Activated CD4-positive, alpha-beta T cell treated with anti-CD3 and anti-CD28 coated beads for 36 hours (primary cell): ENCODE data around the gene PRPF4. TPM values are rescaled to one million over a fixed set of nuclear protein-coding genes. Genes with fewer than 3 reads are reported as not detected.

Experiments used
- ATAC-seq: fragments of 200-7000 bp; cut with Tn5 transposase; one replicate; pipeline ENCODE4 v1.10.0; 2021; ENCODE audit warnings: mild to moderate bottlenecking, moderate library complexity
- CTCF ChIA-PET: fragments of 350-600 bp; sonication (Branson Sonifier 250); formaldehyde crosslinking; loops from one replicate; lab custom pipeline; 2021; ENCODE audit warnings: antibody characterized with exemption; lab: Charles Lee
- POLR2A ChIA-PET: fragments of 350-600 bp; sonication (Branson Sonifier 250); formaldehyde crosslinking; loops from one replicate; lab custom pipeline; 2021; ENCODE audit warnings: antibody characterized with exemption, inconsistent platforms; lab: Charles Lee
- DNase-seq: peaks from one replicate; pipeline ENCODE4 v3.0.0-alpha.2; 2020
- H3K27ac Mint-ChIP-seq: one replicate; pipeline ENCODE4 v1.8.0; 2021; ENCODE audit warnings: mixed read lengths
- H3K27me3 Mint-ChIP-seq: one replicate; pipeline ENCODE4 v1.8.0; 2021; ENCODE audit warnings: mixed read lengths
- H3K36me3 Mint-ChIP-seq: one replicate; pipeline ENCODE4 v1.8.0; 2021; ENCODE audit warnings: low read depth, mixed read lengths
- H3K4me1 Mint-ChIP-seq: one replicate; pipeline ENCODE4 v1.8.0; 2021; ENCODE audit warnings: mixed read lengths
- H3K4me3 Mint-ChIP-seq: one replicate; pipeline ENCODE4 v1.8.0; 2021; ENCODE audit warnings: mild to moderate bottlenecking, moderate library complexity, mixed read lengths
- H3K9me3 Mint-ChIP-seq: one replicate; pipeline ENCODE4 v1.8.0; 2021; ENCODE audit warnings: low read depth, mixed read lengths
- intact Hi-C, 2 experiments: fragments of 100-400 bp; cut with DNase I in 1 of 2; cut with micrococcal nuclease in 1 of 2; formaldehyde crosslinking; loops; one replicate each; pipeline versions ENCODE4 v1.14.2 to v1.15.1; 2022 to 2024; cut with DNase I, micrococcal nuclease
- total RNA-seq, 2 experiments: library from RNA; stranded (reverse); gene quantifications; one replicate each; pipeline ENCODE4 v1.2.3, GENCODE V29; 2021

PRPF4 gene
- total RNA-seq, 2 experiments from 2014 or later = 51.5 to 53.1 TPM

- Mint-ChIP-seq H3K4me3 (no peak overlapping the region), H3K27me3 (no peaks in the 10 kb centered on the region), H3K36me3 (no peaks in the 10 kb centered on the region), H3K9me3 (no peaks in the 10 kb centered on the region), H3K4me1 (no peaks in the 10 kb centered on the region), H3K27ac (no peak overlapping the region)
- ChIA-PET POLR2A (interaction anchor here (0.6 to 0.8 kb wide), 2 partner anchors 15 to 28 kb away, joined by 3 read pairs; partner anchors contain the start of gene WDR31), CTCF (interaction anchor here (0.7 to 1.8 kb wide), 4 partner anchors 15 to 344 kb away, joined by 3 to 5 read pairs (median 4); no protein-coding TSS in a partner anchor)
- intact Hi-C loops = no loop called here
- no peak for DNase-seq
- no peak for ATAC-seq
Measured at GRCh38 chr9:113311961-113312360, 36.5 kb downstream of the PRPF4 start.

GRCh38 chr9:113313261-113313660 lies 37.8 kb downstream of the PRPF4 start:
- H3K27me3 Mint-ChIP-seq = no peaks in the 10 kb centered on the region
- POLR2A ChIA-PET = no interaction called here
- H3K9me3 Mint-ChIP-seq = no peaks in the 10 kb centered on the region
- H3K27ac Mint-ChIP-seq = no peak overlapping the region
- intact Hi-C loops = no loop called here
- H3K4me3 Mint-ChIP-seq = no peak overlapping the region
- DNase-seq = no peak
- no peak for ATAC-seq
- CTCF ChIA-PET = interaction anchor here (1.3 to 1.8 kb wide), 2 partner anchors 14 to 343 kb away, joined by 3 to 4 read pairs; no protein-coding TSS in a partner anchor
- H3K36me3 Mint-ChIP-seq = no peaks in the 10 kb centered on the region
- no peaks in the 10 kb centered on the region for H3K4me1 Mint-ChIP-seq

GRCh38 chr9:113315231-113315630 lies 39.8 kb downstream of the PRPF4 start:
- ATAC-seq (no peak), DNase-seq (no peak)
- no peak overlapping the region for H3K4me3 Mint-ChIP-seq
- ChIA-PET CTCF (interaction anchor here (0.6 kb wide), 1 partner anchor 95 kb away, joined by 3 read pairs; the partner anchor contains the start of genes C9orf43 and POLE3), POLR2A (no interaction called here)
- no peak overlapping the region for H3K27ac Mint-ChIP-seq
- H3K36me3 Mint-ChIP-seq = no peaks in the 10 kb centered on the region
- H3K27me3 Mint-ChIP-seq = no peaks in the 10 kb centered on the region
- no peaks in the 10 kb centered on the region for H3K4me1 Mint-ChIP-seq
- H3K9me3 Mint-ChIP-seq = no peaks in the 10 kb centered on the region
- intact Hi-C loops = no loop called here

- H3K27ac Mint-ChIP-seq = no peak overlapping the region
- H3K4me1 Mint-ChIP-seq = no peaks in the 10 kb centered on the region
- CTCF ChIA-PET = interaction anchor here (0.7 to 1.0 kb wide), 2 partner anchors 34 to 85 kb away, joined by 3 read pairs; partner anchors contain the start of gene ALAD
- no peaks in the 10 kb centered on the region for H3K36me3 Mint-ChIP-seq
- no peaks in the 10 kb centered on the region for H3K27me3 Mint-ChIP-seq
- intact Hi-C loops = no loop called here
- POLR2A ChIA-PET = interaction anchor here (0.5 kb wide), 1 partner anchor 971 kb away, joined by 5 read pairs; no protein-coding TSS in a partner anchor
- no peak overlapping the region for H3K4me3 Mint-ChIP-seq
- H3K9me3 Mint-ChIP-seq = no peaks in the 10 kb centered on the region
- ATAC-seq (no peak), DNase-seq (no peak)
Measured at GRCh38 chr9:113316030-113316429, 40.6 kb downstream of the PRPF4 start.

GRCh38 chr9:113317777-113318176 lies 42.3 kb downstream of the PRPF4 start:
- Mint-ChIP-seq H3K9me3 (no peaks in the 10 kb centered on the region), H3K4me1 (no peaks in the 10 kb centered on the region), H3K4me3 (no peak overlapping the region), H3K27ac (no peak overlapping the region), H3K36me3 (no peaks in the 10 kb centered on the region), H3K27me3 (no peaks in the 10 kb centered on the region)
- ChIA-PET CTCF (interaction anchor here (1.0 to 1.7 kb wide), 3 partner anchors 9 to 26 kb away, joined by 3 to 5 read pairs (median 3); partner anchors contain the start of gene WDR31), POLR2A (interaction anchor here (0.5 kb wide), 1 partner anchor 44 kb away, joined by 3 read pairs; no protein-coding TSS in a partner anchor)
- DNase-seq (no peak), ATAC-seq (no peak)
- intact Hi-C loops = no loop called here

- ATAC-seq (no peak), DNase-seq (no peak)
- no peaks in the 10 kb centered on the region for H3K27me3 Mint-ChIP-seq
- no peak overlapping the region for H3K4me3 Mint-ChIP-seq
- ChIA-PET POLR2A (no interaction called here), CTCF (interaction anchor here (0.6 to 1.7 kb wide), 5 partner anchors 9 to 339 kb away, joined by 3 to 6 read pairs (median 5); partner anchors contain the start of gene WDR31)
- no peaks in the 10 kb centered on the region for H3K4me1 Mint-ChIP-seq
- no peaks in the 10 kb centered on the region for H3K9me3 Mint-ChIP-seq
- intact Hi-C loops = no loop called here
- no peaks in the 10 kb centered on the region for H3K36me3 Mint-ChIP-seq
- no peak overlapping the region for H3K27ac Mint-ChIP-seq
Measured at GRCh38 chr9:113319054-113319453, 43.6 kb downstream of the PRPF4 start.

- intact Hi-C loops = no loop called here
- Mint-ChIP-seq H3K4me1 (no peaks in the 10 kb centered on the region), H3K27ac (no peak overlapping the region), H3K9me3 (no peaks in the 10 kb centered on the region), H3K36me3 (no peaks in the 10 kb centered on the region), H3K4me3 (no peak overlapping the region), H3K27me3 (no peaks in the 10 kb centered on the region)
- DNase-seq (no peak), ATAC-seq (no peak)
- ChIA-PET POLR2A (no interaction called here), CTCF (interaction anchor here (0.5 to 1.7 kb wide), 4 partner anchors 8 to 338 kb away, joined by 3 to 6 read pairs (median 4); no protein-coding TSS in a partner anchor)
Measured at GRCh38 chr9:113320051-113320450, 44.6 kb downstream of the PRPF4 start.

GRCh38 chr9:113322671-113323070 lies 47.2 kb downstream of the PRPF4 start:
- ATAC-seq (no peak), DNase-seq (no peak)
- no peaks in the 10 kb centered on the region for H3K9me3 Mint-ChIP-seq
- no peak overlapping the region for H3K27ac Mint-ChIP-seq
- ChIA-PET CTCF (interaction anchor here (1.3 kb wide), 1 partner anchor 37 kb away, joined by 3 read pairs; no protein-coding TSS in a partner anchor), POLR2A (no interaction called here)
- no peak overlapping the region for H3K4me3 Mint-ChIP-seq
- intact Hi-C loops = no loop called here
- no peaks in the 10 kb centered on the region for H3K27me3 Mint-ChIP-seq
- H3K36me3 Mint-ChIP-seq = no peaks in the 10 kb centered on the region
- no peaks in the 10 kb centered on the region for H3K4me1 Mint-ChIP-seq

- intact Hi-C loops = no loop called here
Measured at GRCh38 chr9:113326230-113326629, 50.8 kb downstream of the PRPF4 start.

GRCh38 chr9:113328045-113328782 lies 52.8 kb downstream of the PRPF4 start:
- Mint-ChIP-seq H3K4me1 (no peaks in the 10 kb centered on the region), H3K27me3 (no peaks in the 10 kb centered on the region), H3K27ac (no peak overlapping the region), H3K9me3 (no peaks in the 10 kb centered on the region), H3K4me3 (no peak overlapping the region), H3K36me3 (no peaks in the 10 kb centered on the region)
- intact Hi-C loops = no loop called here
- no peak for ATAC-seq
- ChIA-PET POLR2A (no interaction called here), CTCF (interaction anchor here (0.5 to 1.9 kb wide), 3 partner anchors 8 to 44 kb away, joined by 3 to 5 read pairs (median 3); partner anchors contain the start of gene WDR31)
- DNase-seq = no peak

More at GRCh38 chr9:113326230-113326629, 50.8 kb downstream of the PRPF4 start:
- H3K9me3 Mint-ChIP-seq = no peaks in the 10 kb centered on the region
- ATAC-seq (no peak), DNase-seq (no peak)
- ChIA-PET POLR2A (no interaction called here), CTCF (interaction anchor here (0.7 to 1.1 kb wide), 4 partner anchors 13 to 168 kb away, joined by 3 to 4 read pairs (median 3); no protein-coding TSS in a partner anchor)
- no peak overlapping the region for H3K4me3 Mint-ChIP-seq
- H3K27me3 Mint-ChIP-seq = no peaks in the 10 kb centered on the region
- no peaks in the 10 kb centered on the region for H3K4me1 Mint-ChIP-seq
- H3K36me3 Mint-ChIP-seq = no peaks in the 10 kb centered on the region
- no peak overlapping the region for H3K27ac Mint-ChIP-seq

GRCh38 chr9:113331780-113332179 lies 56.3 kb downstream of the PRPF4 start:
- no peaks in the 10 kb centered on the region for H3K36me3 Mint-ChIP-seq
- H3K27me3 Mint-ChIP-seq = no peaks in the 10 kb centered on the region
- DNase-seq (no peak), ATAC-seq (no peak)
- ChIA-PET CTCF (no interaction called here), POLR2A (no interaction called here)
- no peaks in the 10 kb centered on the region for H3K9me3 Mint-ChIP-seq
- H3K4me1 Mint-ChIP-seq = no peaks in the 10 kb centered on the region
- intact Hi-C loops = no loop called here
- H3K4me3 Mint-ChIP-seq = no peak overlapping the region
- H3K27ac Mint-ChIP-seq = no peak overlapping the region
